ENCODE measurements around the gene NLRC3. TPM values are rescaled to one million over a fixed set of nuclear protein-coding genes. Genes with fewer than 3 reads are reported as not detected.
"Not testable (repeated sequence)": the region's sequence is repeated elsewhere in the genome, so short reads cannot be mapped to it uniquely, and the experiment has no call there.

Gene NLRC3
- total RNA-seq, 1 experiment from 2014 or later: 0.03 TPM

- DNase-seq (ENCODE audit: low spot score): no peak
These were observed 63.2 kb downstream of the NLRC3 start for GRCh38 chr16:3513892-3514583.

- DNase-seq (ENCODE audit: low spot score): no peak
These were observed 65.7 kb downstream of the NLRC3 start for GRCh38 chr16:3511286-3512180.

- DNase-seq (ENCODE audit: low spot score): no peak
These were observed 66.8 kb downstream of the NLRC3 start for GRCh38 chr16:3510416-3510815.

- DNase-seq (ENCODE audit: low spot score): no peak
These were observed 67.7 kb downstream of the NLRC3 start for GRCh38 chr16:3509470-3509928.

GRCh38 chr16:3508736-3509135, 68.5 kb downstream of the NLRC3 start:
- peak; percentile 32 for DNase-seq (ENCODE audit: low spot score)

GRCh38 chr16:3503523-3503922, 73.7 kb downstream of the NLRC3 start:
- no peak for DNase-seq (ENCODE audit: low spot score)

- no peak for DNase-seq (ENCODE audit: low spot score)
These were observed 75.3 kb downstream of the NLRC3 start for GRCh38 chr16:3501783-3502400.

GRCh38 chr16:3501412-3501761, 75.8 kb downstream of the NLRC3 start:
- not testable (repeated sequence) for DNase-seq (ENCODE audit: low spot score)

GRCh38 chr16:3498988-3499387, 78.2 kb downstream of the NLRC3 start:
- DNase-seq (ENCODE audit: low spot score): no peak

- no peak for DNase-seq (ENCODE audit: low spot score)
These were observed 79.4 kb downstream of the NLRC3 start for GRCh38 chr16:3497771-3498170.

- DNase-seq (ENCODE audit: low spot score): no peak
These were observed 80.8 kb downstream of the NLRC3 start for GRCh38 chr16:3496386-3496785.

- no peak for DNase-seq (ENCODE audit: low spot score)
These were observed 82.0 kb downstream of the NLRC3 start, which contains the start of gene C16orf90 for GRCh38 chr16:3495176-3495575. Gene C16orf90, minus strand, starts transcription at chr16:3495489. Its CDS starts 68 bp downstream, at chr16:3495421.

GRCh38 chr16:3494386-3494973, 82.7 kb downstream of the NLRC3 start:
- DNase-seq (ENCODE audit: low spot score): no peak

GRCh38 chr16:3492356-3492755, 84.8 kb downstream of the NLRC3 start:
- no peak for DNase-seq (ENCODE audit: low spot score)

GRCh38 chr16:3490911-3491629, 86.1 kb downstream of the NLRC3 start:
- no peak for DNase-seq (ENCODE audit: low spot score)

Other genes starting within 250 kb of the NLRC3 start
- gene OR2C1, start 221.5 kb downstream of the NLRC3 start, total RNA-seq (2014; rRNA removed; shearing (Covaris generic)): not detected in 2 replicates
- gene ZSCAN32, start 176.4 kb downstream of the NLRC3 start, total RNA-seq (2014; rRNA removed; shearing (Covaris generic)): 12.3 and 16.9 TPM in 2 replicates
- gene ZNF174, start 176.2 kb downstream of the NLRC3 start, total RNA-seq (2014; rRNA removed; shearing (Covaris generic)): 15.8 and 18.7 TPM in 2 replicates
- 3.2 and 5.6 TPM in 2 replicates for gene ZNF597, start 133.9 kb downstream of the NLRC3 start, total RNA-seq (2014; rRNA removed; shearing (Covaris generic))
- gene NAA60, start 133.7 kb downstream of the NLRC3 start, total RNA-seq (2014; rRNA removed; shearing (Covaris generic)): 9.1 and 11.4 TPM in 2 replicates
- gene C16orf90, start 81.9 kb downstream of the NLRC3 start, total RNA-seq (2014; rRNA removed; shearing (Covaris generic)): not detected in 2 replicates
- 25.7 and 28.0 TPM in 2 replicates for gene CLUAP1, start 76.4 kb downstream of the NLRC3 start, total RNA-seq (2014; rRNA removed; shearing (Covaris generic))
- 7.0 and 7.4 TPM in 2 replicates for gene SLX4, start 34.2 kb upstream of the NLRC3 start, total RNA-seq (2014; rRNA removed; shearing (Covaris generic))
- gene DNASE1, start 77.3 kb upstream of the NLRC3 start, total RNA-seq (2014; rRNA removed; shearing (Covaris generic)): 7.8 and 10.5 TPM in 2 replicates
- gene TRAP1, start 140.1 kb upstream of the NLRC3 start, total RNA-seq (2014; rRNA removed; shearing (Covaris generic)): 106 and 123 TPM in 2 replicates

Data from A172 (cell line).